Measurements from ENCODE around the gene VASH2. TPM values are rescaled to one million over a fixed set of nuclear protein-coding genes. Genes with fewer than 3 reads are reported as not detected.

The VASH2 gene
- total and polyA plus RNA-seq, 12 donors = 0.16 to 5.5 (median 0.29) TPM; not detected in 3

DNA sequence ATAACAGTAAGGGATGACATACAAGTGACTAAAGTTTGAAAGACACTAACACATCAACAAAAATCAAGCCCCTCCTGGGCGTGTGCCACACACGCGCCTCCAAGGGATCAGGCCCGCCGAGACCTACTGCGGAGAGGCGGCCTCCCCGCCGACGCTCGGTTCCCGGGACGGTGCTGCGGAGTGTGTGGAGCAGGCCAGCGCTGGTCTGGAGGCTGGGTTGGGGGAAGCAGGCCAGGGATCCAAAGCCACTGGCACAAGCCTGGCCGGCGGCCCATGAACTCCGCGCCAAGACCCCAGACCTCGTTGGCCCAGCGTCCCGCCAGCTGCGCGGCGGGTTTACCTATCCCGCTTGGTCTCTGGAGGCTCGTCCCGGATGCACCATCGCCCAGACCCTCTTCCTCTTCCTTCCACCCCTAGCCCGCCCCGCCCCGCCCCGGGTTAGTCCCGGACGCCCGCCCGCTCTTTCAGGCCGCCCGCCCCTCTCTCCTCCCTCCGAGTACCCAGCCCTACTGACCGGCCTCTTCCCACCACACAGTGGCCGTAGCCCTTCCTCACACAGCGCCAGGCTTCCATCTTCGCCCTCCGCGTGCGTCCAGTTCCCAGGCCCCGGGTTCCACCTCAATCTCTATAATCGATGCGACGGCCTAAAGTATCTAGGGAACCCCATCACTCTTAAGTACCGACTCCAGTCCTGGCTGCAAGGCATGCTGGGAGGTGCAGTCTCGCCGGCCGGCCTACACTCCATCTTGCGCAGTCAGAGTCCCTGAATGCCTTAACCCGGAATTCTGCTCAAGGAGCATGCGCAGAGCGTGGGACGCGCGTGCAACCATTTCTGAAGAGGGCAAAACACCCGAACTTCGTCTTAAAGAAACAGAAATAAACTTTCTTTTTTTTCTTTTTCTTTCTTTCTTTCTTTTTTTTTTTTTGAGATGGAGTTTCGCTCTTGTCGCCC is 65.0 kb downstream of the VASH2 start, which contains the start of gene ANGEL2:
Gene ANGEL2 (minus strand): TSS at position 769 of the 952 bp plus-strand sequence. CDS start 196 bp downstream, at position 573.
- H3K4me1 ChIP-seq (replicated peaks in 1 of 2) = peaks cover 6 to 23% of the 10 kb centered on the region in 2 donors
- H3K4me3 ChIP-seq = peak within 1 kb of the TSS; percentile 52 to 98 (median 85)
- peak; percentile 95 to 99 (median 97) for DNase-seq
- intact Hi-C loops (cut with DNase I) = no loop called here
- peaks cover 0 to 8% of the 10 kb centered on the region in 2 donors for H3K36me3 ChIP-seq (replicated peaks in 1 of 2)
- H3K9me3 ChIP-seq (replicated peaks in 1 of 3) = no peaks in the 10 kb centered on the region
- H3K27ac ChIP-seq = peak within 1 kb of the TSS; percentile 56 to 96 (median 88)
- no peaks in the 10 kb centered on the region for H3K27me3 ChIP-seq
- 0 to 1% (median 0%) methylated on average over 33 to 66 of the region's 66 CpGs for WGBS, 4 donors
- TF ChIP-seq POLR2A (IDR thresholded peaks at IDR 0.05) (peak in 1 of 2 donors; percentile 73), CTCF (IDR thresholded peaks at IDR 0.05) (no peak)

DNA sequence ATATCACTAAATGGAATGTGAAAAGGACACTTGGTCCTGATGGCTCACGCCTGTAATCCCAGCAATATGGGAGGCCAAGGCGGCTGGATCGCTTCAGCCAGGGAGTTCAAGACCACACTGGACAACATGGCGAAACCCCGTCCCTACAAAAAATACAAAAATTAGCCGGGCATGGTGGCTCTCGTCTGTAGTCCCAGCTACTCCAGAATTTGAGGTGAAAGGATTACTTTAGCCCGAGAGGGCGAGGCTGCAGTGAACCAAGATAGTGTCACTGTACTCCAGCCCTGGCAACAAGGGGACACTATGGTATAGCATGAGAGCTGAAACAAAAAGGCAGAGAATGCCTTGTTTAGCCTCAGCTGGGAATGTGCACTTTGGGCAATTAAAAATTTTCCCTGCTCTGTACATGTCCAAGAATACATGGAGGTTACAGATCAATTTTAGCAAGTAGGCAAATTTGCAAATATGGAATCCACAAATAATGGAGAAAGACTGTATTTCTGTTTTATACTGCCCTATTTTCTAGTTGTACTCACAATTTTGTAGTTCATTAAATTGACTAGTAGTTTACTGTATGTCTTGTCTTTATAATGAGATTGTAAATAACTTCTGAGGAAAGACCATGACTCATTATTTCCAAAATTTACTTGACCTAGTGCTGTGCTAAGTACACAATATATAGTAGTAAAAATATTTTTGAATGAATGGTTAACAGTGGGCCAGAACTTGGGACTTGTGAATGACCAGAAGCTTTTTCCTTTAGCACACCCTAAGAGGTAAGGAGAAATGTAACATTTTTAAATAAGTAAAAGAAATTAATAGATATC is 67.3 kb downstream of the VASH2 start:
- H3K27ac ChIP-seq = no peak overlapping the region
- no peak overlapping the region for H3K4me3 ChIP-seq
- H3K27me3 ChIP-seq = no peaks in the 10 kb centered on the region
- 87 to 96% (median 93%) methylated on average over 9 of the region's 9 CpGs for WGBS, 4 donors
- TF ChIP-seq POLR2A (IDR thresholded peaks at IDR 0.05) (no peak), CTCF (IDR thresholded peaks at IDR 0.05) (no peak)
- H3K9me3 ChIP-seq (replicated peaks in 1 of 3) = no peaks in the 10 kb centered on the region
- intact Hi-C loops (cut with DNase I) = no loop called here
- H3K4me1 ChIP-seq (replicated peaks in 1 of 2) = peaks cover 6 to 23% of the 10 kb centered on the region in 2 donors
- DNase-seq = no peak
- no peaks in the 10 kb centered on the region for H3K36me3 ChIP-seq (replicated peaks in 1 of 2)

DNA sequence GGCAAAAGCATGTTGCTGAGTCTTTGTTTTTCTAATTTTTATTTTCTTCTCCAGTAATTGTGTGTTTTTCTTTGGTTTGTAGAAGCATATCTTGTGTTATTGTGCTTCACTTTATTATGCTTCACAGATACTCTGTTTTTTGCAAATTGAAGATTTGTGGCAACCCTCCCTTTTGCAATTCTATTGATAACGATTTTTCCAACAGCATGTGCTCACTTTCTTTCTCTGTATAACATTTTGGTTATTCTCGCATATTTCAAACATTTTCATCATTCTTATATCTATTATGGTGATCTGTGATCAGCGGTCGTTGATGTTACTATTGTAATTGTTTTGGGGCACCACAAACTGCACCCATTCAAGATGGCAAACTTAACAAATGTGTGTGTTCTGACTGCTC is 69.1 kb downstream of the VASH2 start:
- no peak for DNase-seq
- intact Hi-C loops (cut with DNase I) = no loop called here
- WGBS, 4 donors = 84 to 87% (median 85%) methylated on average over 4 of the region's 4 CpGs

More for the DNA sequence above, 69.1 kb downstream of the VASH2 start:
- no peak for TF ChIP-seq CTCF (IDR thresholded peaks at IDR 0.05)
- no peak for TF ChIP-seq POLR2A (IDR thresholded peaks at IDR 0.05)
- no peak overlapping the region for H3K4me3 ChIP-seq
- H3K36me3 ChIP-seq (replicated peaks in 1 of 2) = no peaks in the 10 kb centered on the region
- no peaks in the 10 kb centered on the region for H3K9me3 ChIP-seq (replicated peaks in 1 of 3)
- H3K27me3 ChIP-seq = no peaks in the 10 kb centered on the region
- no peak overlapping the region for H3K27ac ChIP-seq
- H3K4me1 ChIP-seq (replicated peaks in 1 of 2) = peaks cover 2 to 6% of the 10 kb centered on the region in 2 donors

Data from adrenal gland (tissue), 12 donors.